ENCODE measurements around the gene SYF2. TPM values are rescaled to one million over a fixed set of nuclear protein-coding genes. Genes with fewer than 3 reads are reported as not detected.

The SYF2 gene
- total RNA-seq, 1 donor from 2014 or later: 38.4 TPM

GRCh38 chr1:25210728-25211127 is 21.6 kb downstream of the SYF2 start:
- Mint-ChIP-seq H3K4me1 (ENCODE audit: unreplicated experiment) (peaks cover 5% of the 10 kb centered on the region), H3K4me3 (ENCODE audit: unreplicated experiment) (no peak overlapping the region), H3K27ac (ENCODE audit: unreplicated experiment) (no peak overlapping the region), H3K27me3 (ENCODE audit: unreplicated experiment) (peaks cover 42% of the 10 kb centered on the region), H3K36me3 (ENCODE audit: unreplicated experiment) (no peaks in the 10 kb centered on the region), H3K9me3 (ENCODE audit: unreplicated experiment) (no peaks in the 10 kb centered on the region)
- TF ChIP-seq CTCF (IDR thresholded peaks at IDR 0.05): no peak
- DNase-seq (ENCODE audit: extremely low spot score, unreplicated experiment): no peak

GRCh38 chr1:25209516-25209915 is 22.8 kb downstream of the SYF2 start:
- Mint-ChIP-seq H3K4me3 (ENCODE audit: unreplicated experiment) (no peak overlapping the region), H3K36me3 (ENCODE audit: unreplicated experiment) (no peaks in the 10 kb centered on the region), H3K4me1 (ENCODE audit: unreplicated experiment) (peaks cover 5% of the 10 kb centered on the region), H3K27me3 (ENCODE audit: unreplicated experiment) (peaks cover 50% of the 10 kb centered on the region), H3K9me3 (ENCODE audit: unreplicated experiment) (no peaks in the 10 kb centered on the region), H3K27ac (ENCODE audit: unreplicated experiment) (no peak overlapping the region)
- no peak for TF ChIP-seq CTCF (IDR thresholded peaks at IDR 0.05)
- no peak for DNase-seq (ENCODE audit: extremely low spot score, unreplicated experiment)

GRCh38 chr1:25208561-25209222 is 23.6 kb downstream of the SYF2 start:
- no peak overlapping the region for H3K4me3 Mint-ChIP-seq (ENCODE audit: unreplicated experiment)
- H3K36me3 Mint-ChIP-seq (ENCODE audit: unreplicated experiment): no peaks in the 10 kb centered on the region
- DNase-seq (ENCODE audit: extremely low spot score, unreplicated experiment): no peak
- peaks cover 5% of the 10 kb centered on the region for H3K4me1 Mint-ChIP-seq (ENCODE audit: unreplicated experiment)
- no peak for TF ChIP-seq CTCF (IDR thresholded peaks at IDR 0.05)
- no peak overlapping the region for H3K27ac Mint-ChIP-seq (ENCODE audit: unreplicated experiment)
- H3K9me3 Mint-ChIP-seq (ENCODE audit: unreplicated experiment): no peaks in the 10 kb centered on the region
- peaks cover 50% of the 10 kb centered on the region for H3K27me3 Mint-ChIP-seq (ENCODE audit: unreplicated experiment)

- peaks cover 5% of the 10 kb centered on the region for H3K4me1 Mint-ChIP-seq (ENCODE audit: unreplicated experiment)
- no peak for TF ChIP-seq CTCF (IDR thresholded peaks at IDR 0.05)
- no peaks in the 10 kb centered on the region for H3K36me3 Mint-ChIP-seq (ENCODE audit: unreplicated experiment)
- no peaks in the 10 kb centered on the region for H3K9me3 Mint-ChIP-seq (ENCODE audit: unreplicated experiment)
- no peak overlapping the region for H3K27ac Mint-ChIP-seq (ENCODE audit: unreplicated experiment)
- DNase-seq (ENCODE audit: extremely low spot score, unreplicated experiment): no peak
- H3K27me3 Mint-ChIP-seq (ENCODE audit: unreplicated experiment): peaks cover 50% of the 10 kb centered on the region
- H3K4me3 Mint-ChIP-seq (ENCODE audit: unreplicated experiment): no peak overlapping the region
These were observed 24.2 kb downstream of the SYF2 start for GRCh38 chr1:25208092-25208491.

- Mint-ChIP-seq H3K27ac (ENCODE audit: unreplicated experiment) (no peak overlapping the region), H3K27me3 (ENCODE audit: unreplicated experiment) (peaks cover 39% of the 10 kb centered on the region), H3K4me1 (ENCODE audit: unreplicated experiment) (peaks cover 5% of the 10 kb centered on the region), H3K9me3 (ENCODE audit: unreplicated experiment) (no peaks in the 10 kb centered on the region), H3K36me3 (ENCODE audit: unreplicated experiment) (no peaks in the 10 kb centered on the region), H3K4me3 (ENCODE audit: unreplicated experiment) (no peak overlapping the region)
- TF ChIP-seq CTCF (IDR thresholded peaks at IDR 0.05): no peak
- DNase-seq (ENCODE audit: extremely low spot score, unreplicated experiment): no peak
These were observed 26.1 kb downstream of the SYF2 start for GRCh38 chr1:25206201-25206600.
